VCaP (cell line): ENCODE data around the gene ISYNA1.
A peak's percentile ranks its signal among the peaks of the same experiment; 100 is the strongest.

Source experiments
- H3K27ac ChIP-seq: fragments of 450-650 bp; 2 replicates; pipeline ENCODE4 v1.5.1; 2017
- CTCF ChIP-seq: fragments of 450-650 bp; conservative IDR thresholded peaks from 2 replicates; pipeline ENCODE4 v1.5.1; 2017; ENCODE audit warnings: mild to moderate bottlenecking, moderate library complexity

ISYNA1 gene

GRCh38 chr19:18396471-18397241 is 41.3 kb downstream of the ISYNA1 start:
- 0 out of 2 replicates have a peak overlapping the region, but pooled peaks have one; percentile 7 for H3K27ac ChIP-seq
- TF ChIP-seq CTCF = no peak

- no peak for TF ChIP-seq CTCF
- no peak overlapping the region for H3K27ac ChIP-seq
Measured at GRCh38 chr19:18393836-18394235, 44.1 kb downstream of the ISYNA1 start.

- no peak overlapping the region for H3K27ac ChIP-seq
- no peak for TF ChIP-seq CTCF
Measured at GRCh38 chr19:18392926-18393325, 45.0 kb downstream of the ISYNA1 start.

GRCh38 chr19:18392417-18392816 is 45.5 kb downstream of the ISYNA1 start:
- H3K27ac ChIP-seq = no peak overlapping the region
- TF ChIP-seq CTCF = no peak

GRCh38 chr19:18391509-18392075 is 46.3 kb downstream of the ISYNA1 start:
- no peak overlapping the region for H3K27ac ChIP-seq
- no peak for TF ChIP-seq CTCF

GRCh38 chr19:18390065-18390907 is 47.6 kb downstream of the ISYNA1 start:
- no peak overlapping the region; the same call in 1 of the 2 replicates for H3K27ac ChIP-seq
- TF ChIP-seq CTCF = no peak

- no peak for TF ChIP-seq CTCF
- H3K27ac ChIP-seq = no peak overlapping the region; the same call in 1 of the 2 replicates
Measured at GRCh38 chr19:18389726-18390064, 48.2 kb downstream of the ISYNA1 start.
